Hepatocyte (in vitro differentiated cells): ENCODE measurements around the gene LRRC18.

Experiments
- CTCF ChIP-seq: fragments of 200-600 bp; sonication (generic); IDR thresholded peaks from 2 replicates; pipeline ENCODE4 v1.5.1; 2016; ENCODE audit warnings: antibody characterized with exemption, mild to moderate bottlenecking; ENCODE audit not compliant: poor library complexity
- EZH2 ChIP-seq: fragments of 200-600 bp; sonication (generic); IDR thresholded peaks from 2 replicates; pipeline ENCODE4 v1.6.1; 2016; ENCODE audit warnings: antibody characterized with exemption, mild to moderate bottlenecking, borderline replicate concordance

GRCh38 chr10:48948470-48949037 is 8.9 kb upstream of the LRRC18 start:
- TF ChIP-seq CTCF (no peak), EZH2 (no peak)
